ENCODE measurements around the gene PTPRM.

GRCh38 chr18:8254654-8255053 is 687.5 kb downstream of the PTPRM start:
- TF ChIP-seq POLR2A (IDR thresholded peaks at IDR 0.05; ENCODE audit: low read depth, low read length) (no peak), CTCF (IDR thresholded peaks at IDR 0.05; ENCODE audit: extremely low read depth in 1 of 2, insufficient read depth in 1 of 2, low read depth in 1 of 2, low read length in 2 of 2) (no peak), EZH2 (IDR thresholded peaks at IDR 0.05; ENCODE audit: borderline replicate concordance, low read depth, low read length, severe bottlenecking) (no peak), POLR2AphosphoS5 (IDR thresholded peaks at IDR 0.05; ENCODE audit: insufficient read depth, low read depth, low read length) (no peak), FOS (IDR thresholded peaks at IDR 0.05; ENCODE audit: borderline replicate concordance, insufficient read depth, low read length) (no peak), JUN (IDR thresholded peaks at IDR 0.05; ENCODE audit: borderline replicate concordance, insufficient read depth, insufficient read length, low read depth) (no peak)

All from endothelial cell of umbilical vein (primary cell).